GM23338 (cell line): ENCODE data around the gene PTPRJ. TPM values are rescaled to one million over a fixed set of nuclear protein-coding genes. Genes with fewer than 3 reads are reported as not detected.
A peak's percentile ranks its signal among the peaks of the same experiment; 100 is the strongest.

Experiments
- ATAC-seq: fragments of 200-7000 bp; cut with Tn5 transposase; 3 replicates; pipeline ENCODE4 v1.9.1; 2020
- DNase-seq: peaks from one replicate; pipeline ENCODE4 v3.0.0-alpha.2; 2015; ENCODE audit warnings: low spot score
- H2AFZ ChIP-seq: fragments of 200-600 bp; sonication (generic); 2 replicates; pipeline ENCODE4 v1.8.0; 2016; ENCODE audit warnings: antibody characterized with exemption, mild to moderate bottlenecking, moderate library complexity
- H3F3A ChIP-seq: fragments of 200-600 bp; sonication (generic); replicated peaks from 2 replicates; pipeline ENCODE4 v1.8.0; 2017; ENCODE audit warnings: antibody characterized with exemption, mixed run types, low read depth
- H3K27ac ChIP-seq: fragments of 200-600 bp; sonication (generic); 2 replicates; pipeline ENCODE4 v1.6.1; 2016; ENCODE audit warnings: low read depth
- H3K27me3 ChIP-seq: fragments of 200-600 bp; sonication (generic); 2 replicates; pipeline ENCODE4 v1.8.0; 2016; ENCODE audit warnings: mild to moderate bottlenecking, mixed run types, moderate library complexity; ENCODE audit not compliant: insufficient read depth
- H3K36me3 ChIP-seq: fragments of 200-600 bp; sonication (generic); 2 replicates; pipeline ENCODE4 v1.8.0; 2016; ENCODE audit warnings: mild to moderate bottlenecking; ENCODE audit not compliant: insufficient read depth
- H3K4me1 ChIP-seq: fragments of 200-600 bp; sonication (generic); 2 replicates; pipeline ENCODE4 v1.8.0; 2016; ENCODE audit warnings: mild to moderate bottlenecking, moderate library complexity; ENCODE audit not compliant: insufficient read depth
- H3K4me2 ChIP-seq: fragments of 200-600 bp; sonication (generic); 2 replicates; pipeline ENCODE4 v1.7.1; 2017; ENCODE audit warnings: mixed run types
- H3K4me3 ChIP-seq: fragments of 200-600 bp; sonication (generic); 2 replicates; pipeline ENCODE4 v1.6.1; 2016; ENCODE audit warnings: mixed run types
- H3K79me2 ChIP-seq: fragments of 200-600 bp; sonication (generic); replicated peaks from 2 replicates; pipeline ENCODE4 v1.8.0; 2017; ENCODE audit warnings: mild to moderate bottlenecking; ENCODE audit not compliant: insufficient read depth
- H3K9me2 ChIP-seq: fragments of 200-600 bp; sonication (generic); 2 replicates; pipeline ENCODE4 v1.8.0; 2017; ENCODE audit not compliant: insufficient read depth
- H4K20me1 ChIP-seq: fragments of 200-600 bp; sonication (generic); replicated peaks from 2 replicates; pipeline ENCODE4 v1.8.0; 2017; ENCODE audit warnings: mild to moderate bottlenecking; ENCODE audit not compliant: insufficient read depth
- H3K27ac Mint-ChIP-seq: 2 replicates; pipeline ENCODE4 v1.8.0; 2020; ENCODE audit warnings: inconsistent platforms, mild to moderate bottlenecking, moderate library complexity, mixed read lengths
- H3K27me3 Mint-ChIP-seq: 3 replicates; pipeline ENCODE4 v1.8.0; 2022; ENCODE audit warnings: low read depth, mild to moderate bottlenecking, moderate library complexity, mixed read lengths, inconsistent platforms; ENCODE audit not compliant: insufficient read depth, poor library complexity
- H3K36me3 Mint-ChIP-seq: 3 replicates; pipeline ENCODE4 v1.8.0; 2021; ENCODE audit warnings: low read depth, mild to moderate bottlenecking, inconsistent platforms, moderate library complexity, mixed read lengths
- H3K4me1 Mint-ChIP-seq: 3 replicates; pipeline ENCODE4 v1.8.0; 2020; ENCODE audit warnings: mild to moderate bottlenecking, inconsistent platforms, mixed read lengths
- H3K4me3 Mint-ChIP-seq: 3 replicates; pipeline ENCODE4 v1.8.0; 2021; ENCODE audit warnings: moderate library complexity, mild to moderate bottlenecking, inconsistent platforms, mixed read lengths
- H3K9me3 Mint-ChIP-seq: 3 replicates; pipeline ENCODE4 v1.8.0; 2020; ENCODE audit warnings: moderate library complexity, mild to moderate bottlenecking, inconsistent platforms, mixed read lengths
- EZH2phosphoT487 ChIP-seq: fragments of 200-600 bp; sonication (generic); IDR thresholded peaks from one replicate; pipeline ENCODE4 v1.8.1; 2018; ENCODE audit warnings: antibody characterized with exemption; ENCODE audit not compliant: unreplicated experiment
- JUNB ChIP-seq: IDR thresholded peaks from one replicate; pipeline ENCODE4 v1.6.1; 2016; ENCODE audit warnings: antibody characterized with exemption; ENCODE audit not compliant: unreplicated experiment
- POLR2AphosphoS5 ChIP-seq: IDR thresholded peaks from 2 replicates; pipeline ENCODE4 v1.6.1; 2016; ENCODE audit warnings: antibody characterized with exemption, low read depth
- ZNF114 ChIP-seq: fragments of 250-450 bp; sonication (Bioruptor Pico); IDR thresholded peaks from 2 replicates; pipeline ENCODE4 v1.5.0; 2020; ENCODE audit warnings: mild to moderate bottlenecking, moderate library complexity
- ZNF331 ChIP-seq: fragments of 250-450 bp; sonication (Bioruptor Pico); IDR thresholded peaks from 2 replicates; pipeline ENCODE4 v1.5.0; 2020; ENCODE audit warnings: low read depth, mild to moderate bottlenecking, moderate library complexity
- polyA plus RNA-seq: library from polyadenylated mRNA; unstranded; fragments of >200 nt; fragmentation: Nextera tagmentation; extraction: Ambion mirVana; gene quantifications from 2 replicates; pipeline ENCODE4 v1.2.1, GENCODE V29; 2016
- total RNA-seq: library from RNA; depleted of rRNA; stranded (reverse); fragments of >200 nt; shearing (Covaris generic); gene quantifications from 2 replicates; pipeline ENCODE4 v1.2.3, GENCODE V29; 2014
- TF ChIP-seq, protein P1 (sequence below): IDR thresholded peaks from 2 replicates; pipeline ENCODE4 v1.6.1; 2016; ENCODE audit warnings: antibody characterized with exemption
- TF ChIP-seq, protein P2 (sequence below): fragments of 250-450 bp; sonication (Bioruptor Pico); IDR thresholded peaks from 2 replicates; pipeline ENCODE4 v1.5.0; 2020; ENCODE audit warnings: mild to moderate bottlenecking, moderate library complexity
- TF ChIP-seq, protein P3 (sequence below): IDR thresholded peaks from one replicate; pipeline ENCODE4 v1.6.1; 2018; ENCODE audit warnings: antibody characterized with exemption; ENCODE audit not compliant: unreplicated experiment

Gene PTPRJ
- total and polyA plus RNA-seq, 2 experiments from 2014 or later = 4.2 to 16.0 TPM

DNA sequence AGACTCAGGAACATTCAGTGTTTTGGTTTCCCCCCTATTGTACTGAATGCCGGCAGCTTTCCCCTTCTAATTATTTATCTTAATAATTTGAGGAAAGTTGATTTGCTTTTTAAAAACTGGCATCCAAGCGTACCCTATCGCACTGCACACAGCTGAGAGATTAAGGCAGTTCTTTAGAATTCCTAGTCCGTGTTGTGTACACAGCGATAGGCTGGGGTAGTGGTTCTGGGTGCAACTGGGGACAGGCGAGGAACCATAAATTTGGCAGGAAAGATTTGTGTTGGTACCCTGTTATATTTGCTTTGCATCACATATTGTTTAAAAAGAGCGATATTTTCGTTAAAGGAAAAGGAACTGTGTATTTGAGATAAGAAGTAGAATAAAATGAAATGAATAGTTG is 39.2 kb downstream of the PTPRJ start:
- no peaks in the 10 kb centered on the region for H3K9me2 ChIP-seq
- no peaks in the 10 kb centered on the region for H3K27me3 ChIP-seq
- Mint-ChIP-seq H3K9me3 (no peaks in the 10 kb centered on the region), H3K4me3 (no peak overlapping the region), H3K27me3 (peaks cover 5% of the 10 kb centered on the region), H3K27ac (no peak overlapping the region), H3K36me3 (no peaks in the 10 kb centered on the region), H3K4me1 (peaks cover 55% of the 10 kb centered on the region)
- H3F3A ChIP-seq = no peaks in the 10 kb centered on the region
- H3K36me3 ChIP-seq = no peaks in the 10 kb centered on the region
- peaks cover 10% of the 10 kb centered on the region; the same call in 1 of the 2 replicates for H4K20me1 ChIP-seq
- peaks cover 34% of the 10 kb centered on the region for H3K79me2 ChIP-seq
- ATAC-seq (no peak), DNase-seq (no peak)
- no peak overlapping the region for H3K4me3 ChIP-seq
- TF ChIP-seq, protein P1, sequence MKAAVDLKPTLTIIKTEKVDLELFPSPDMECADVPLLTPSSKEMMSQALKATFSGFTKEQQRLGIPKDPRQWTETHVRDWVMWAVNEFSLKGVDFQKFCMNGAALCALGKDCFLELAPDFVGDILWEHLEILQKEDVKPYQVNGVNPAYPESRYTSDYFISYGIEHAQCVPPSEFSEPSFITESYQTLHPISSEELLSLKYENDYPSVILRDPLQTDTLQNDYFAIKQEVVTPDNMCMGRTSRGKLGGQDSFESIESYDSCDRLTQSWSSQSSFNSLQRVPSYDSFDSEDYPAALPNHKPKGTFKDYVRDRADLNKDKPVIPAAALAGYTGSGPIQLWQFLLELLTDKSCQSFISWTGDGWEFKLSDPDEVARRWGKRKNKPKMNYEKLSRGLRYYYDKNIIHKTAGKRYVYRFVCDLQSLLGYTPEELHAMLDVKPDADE = no peak
- TF ChIP-seq, protein P2, sequence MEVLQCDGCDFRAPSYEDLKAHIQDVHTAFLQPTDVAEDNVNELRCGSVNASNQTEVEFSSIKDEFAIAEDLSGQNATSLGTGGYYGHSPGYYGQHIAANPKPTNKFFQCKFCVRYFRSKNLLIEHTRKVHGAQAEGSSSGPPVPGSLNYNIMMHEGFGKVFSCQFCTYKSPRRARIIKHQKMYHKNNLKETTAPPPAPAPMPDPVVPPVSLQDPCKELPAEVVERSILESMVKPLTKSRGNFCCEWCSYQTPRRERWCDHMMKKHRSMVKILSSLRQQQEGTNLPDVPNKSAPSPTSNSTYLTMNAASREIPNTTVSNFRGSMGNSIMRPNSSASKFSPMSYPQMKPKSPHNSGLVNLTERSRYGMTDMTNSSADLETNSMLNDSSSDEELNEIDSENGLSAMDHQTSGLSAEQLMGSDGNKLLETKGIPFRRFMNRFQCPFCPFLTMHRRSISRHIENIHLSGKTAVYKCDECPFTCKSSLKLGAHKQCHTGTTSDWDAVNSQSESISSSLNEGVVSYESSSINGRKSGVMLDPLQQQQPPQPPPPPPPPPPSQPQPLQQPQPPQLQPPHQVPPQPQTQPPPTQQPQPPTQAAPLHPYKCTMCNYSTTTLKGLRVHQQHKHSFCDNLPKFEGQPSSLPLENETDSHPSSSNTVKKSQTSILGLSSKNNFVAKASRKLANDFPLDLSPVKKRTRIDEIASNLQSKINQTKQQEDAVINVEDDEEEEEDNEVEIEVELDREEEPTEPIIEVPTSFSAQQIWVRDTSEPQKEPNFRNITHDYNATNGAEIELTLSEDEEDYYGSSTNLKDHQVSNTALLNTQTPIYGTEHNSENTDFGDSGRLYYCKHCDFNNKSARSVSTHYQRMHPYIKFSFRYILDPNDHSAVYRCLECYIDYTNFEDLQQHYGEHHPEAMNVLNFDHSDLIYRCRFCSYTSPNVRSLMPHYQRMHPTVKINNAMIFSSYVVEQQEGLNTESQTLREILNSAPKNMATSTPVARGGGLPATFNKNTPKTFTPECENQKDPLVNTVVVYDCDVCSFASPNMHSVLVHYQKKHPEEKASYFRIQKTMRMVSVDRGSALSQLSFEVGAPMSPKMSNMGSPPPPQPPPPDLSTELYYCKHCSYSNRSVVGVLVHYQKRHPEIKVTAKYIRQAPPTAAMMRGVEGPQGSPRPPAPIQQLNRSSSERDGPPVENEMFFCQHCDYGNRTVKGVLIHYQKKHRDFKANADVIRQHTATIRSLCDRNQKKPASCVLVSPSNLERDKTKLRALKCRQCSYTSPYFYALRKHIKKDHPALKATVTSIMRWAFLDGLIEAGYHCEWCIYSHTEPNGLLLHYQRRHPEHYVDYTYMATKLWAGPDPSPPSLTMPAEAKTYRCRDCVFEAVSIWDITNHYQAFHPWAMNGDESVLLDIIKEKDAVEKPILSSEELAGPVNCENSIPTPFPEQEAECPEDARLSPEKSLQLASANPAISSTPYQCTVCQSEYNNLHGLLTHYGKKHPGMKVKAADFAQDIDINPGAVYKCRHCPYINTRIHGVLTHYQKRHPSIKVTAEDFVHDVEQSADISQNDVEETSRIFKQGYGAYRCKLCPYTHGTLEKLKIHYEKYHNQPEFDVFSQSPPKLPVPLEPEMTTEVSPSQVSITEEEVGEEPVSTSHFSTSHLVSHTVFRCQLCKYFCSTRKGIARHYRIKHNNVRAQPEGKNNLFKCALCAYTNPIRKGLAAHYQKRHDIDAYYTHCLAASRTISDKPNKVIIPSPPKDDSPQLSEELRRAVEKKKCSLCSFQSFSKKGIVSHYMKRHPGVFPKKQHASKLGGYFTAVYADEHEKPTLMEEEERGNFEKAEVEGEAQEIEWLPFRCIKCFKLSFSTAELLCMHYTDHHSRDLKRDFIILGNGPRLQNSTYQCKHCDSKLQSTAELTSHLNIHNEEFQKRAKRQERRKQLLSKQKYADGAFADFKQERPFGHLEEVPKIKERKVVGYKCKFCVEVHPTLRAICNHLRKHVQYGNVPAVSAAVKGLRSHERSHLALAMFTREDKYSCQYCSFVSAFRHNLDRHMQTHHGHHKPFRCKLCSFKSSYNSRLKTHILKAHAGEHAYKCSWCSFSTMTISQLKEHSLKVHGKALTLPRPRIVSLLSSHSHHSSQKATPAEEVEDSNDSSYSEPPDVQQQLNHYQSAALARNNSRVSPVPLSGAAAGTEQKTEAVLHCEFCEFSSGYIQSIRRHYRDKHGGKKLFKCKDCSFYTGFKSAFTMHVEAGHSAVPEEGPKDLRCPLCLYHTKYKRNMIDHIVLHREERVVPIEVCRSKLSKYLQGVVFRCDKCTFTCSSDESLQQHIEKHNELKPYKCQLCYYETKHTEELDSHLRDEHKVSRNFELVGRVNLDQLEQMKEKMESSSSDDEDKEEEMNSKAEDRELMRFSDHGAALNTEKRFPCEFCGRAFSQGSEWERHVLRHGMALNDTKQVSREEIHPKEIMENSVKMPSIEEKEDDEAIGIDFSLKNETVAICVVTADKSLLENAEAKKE = no peak
- TF ChIP-seq JUNB (no peak), ZNF331 (CRISPR knock-in tag) (no peak), POLR2AphosphoS5 (no peak), ZNF114 (CRISPR knock-in tag) (no peak), EZH2phosphoT487 (no peak)
- TF ChIP-seq, protein P3, sequence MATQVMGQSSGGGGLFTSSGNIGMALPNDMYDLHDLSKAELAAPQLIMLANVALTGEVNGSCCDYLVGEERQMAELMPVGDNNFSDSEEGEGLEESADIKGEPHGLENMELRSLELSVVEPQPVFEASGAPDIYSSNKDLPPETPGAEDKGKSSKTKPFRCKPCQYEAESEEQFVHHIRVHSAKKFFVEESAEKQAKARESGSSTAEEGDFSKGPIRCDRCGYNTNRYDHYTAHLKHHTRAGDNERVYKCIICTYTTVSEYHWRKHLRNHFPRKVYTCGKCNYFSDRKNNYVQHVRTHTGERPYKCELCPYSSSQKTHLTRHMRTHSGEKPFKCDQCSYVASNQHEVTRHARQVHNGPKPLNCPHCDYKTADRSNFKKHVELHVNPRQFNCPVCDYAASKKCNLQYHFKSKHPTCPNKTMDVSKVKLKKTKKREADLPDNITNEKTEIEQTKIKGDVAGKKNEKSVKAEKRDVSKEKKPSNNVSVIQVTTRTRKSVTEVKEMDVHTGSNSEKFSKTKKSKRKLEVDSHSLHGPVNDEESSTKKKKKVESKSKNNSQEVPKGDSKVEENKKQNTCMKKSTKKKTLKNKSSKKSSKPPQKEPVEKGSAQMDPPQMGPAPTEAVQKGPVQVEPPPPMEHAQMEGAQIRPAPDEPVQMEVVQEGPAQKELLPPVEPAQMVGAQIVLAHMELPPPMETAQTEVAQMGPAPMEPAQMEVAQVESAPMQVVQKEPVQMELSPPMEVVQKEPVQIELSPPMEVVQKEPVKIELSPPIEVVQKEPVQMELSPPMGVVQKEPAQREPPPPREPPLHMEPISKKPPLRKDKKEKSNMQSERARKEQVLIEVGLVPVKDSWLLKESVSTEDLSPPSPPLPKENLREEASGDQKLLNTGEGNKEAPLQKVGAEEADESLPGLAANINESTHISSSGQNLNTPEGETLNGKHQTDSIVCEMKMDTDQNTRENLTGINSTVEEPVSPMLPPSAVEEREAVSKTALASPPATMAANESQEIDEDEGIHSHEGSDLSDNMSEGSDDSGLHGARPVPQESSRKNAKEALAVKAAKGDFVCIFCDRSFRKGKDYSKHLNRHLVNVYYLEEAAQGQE = no peak
- no peak overlapping the region for H2AFZ ChIP-seq
- no peak overlapping the region for H3K27ac ChIP-seq
- H3K4me1 ChIP-seq = peaks cover 35% of the 10 kb centered on the region
- H3K4me2 ChIP-seq = peak overlapping the region; percentile 74; the same call in 1 of the 2 replicates
